ENCODE data around the gene HCAR1. TPM values are rescaled to one million over a fixed set of nuclear protein-coding genes. Genes with fewer than 3 reads are reported as not detected.

The HCAR1 gene
- polyA plus RNA-seq, 1 donor (not counting 4 experiments of a cell fraction or from before 2014, with no cell fraction given) = 0.07 TPM

DNA sequence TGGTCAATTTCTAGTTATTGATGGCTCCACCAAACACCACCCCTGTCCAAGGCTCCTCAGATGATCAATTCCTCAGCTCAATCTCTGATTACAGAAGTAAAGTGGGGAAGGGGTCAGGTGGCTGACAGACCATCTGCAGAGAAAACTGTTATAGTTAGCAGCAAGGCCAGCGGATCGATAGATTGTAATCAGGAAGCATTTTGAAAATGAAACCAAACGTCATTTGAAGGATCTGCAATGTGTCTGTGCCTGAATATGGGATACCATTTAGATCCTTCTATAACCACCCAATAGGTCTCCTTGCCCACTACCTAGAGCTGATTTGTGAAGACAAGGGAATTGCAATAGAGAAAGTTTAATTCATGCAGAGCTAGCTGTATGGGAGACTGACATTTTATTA is 39.1 kb downstream of the HCAR1 start:
- FAIRE-seq (no peak), DNase-seq (ENCODE audit: low read depth, low spot score) (no peak)
- dilution Hi-C loops (cut with MboI; ENCODE audit: extremely low pct_ligation_motif_present, low sequenced_read_pairs) = no loop called here
- H3K4me1 ChIP-seq (ENCODE audit: control insufficient read depth, extremely low read depth, insufficient read depth, low read length) = no peaks in the 10 kb centered on the region
- H3K36me3 ChIP-seq (ENCODE audit: control insufficient read depth in 2 of 2, extremely low read depth in 1 of 2, insufficient read depth in 2 of 2, low read length in 2 of 2) = no peaks in the 10 kb centered on the region
- H3K27ac ChIP-seq (ENCODE audit: control insufficient read depth, insufficient read depth, low read length) = no peak overlapping the region
- no peaks in the 10 kb centered on the region for H3K27me3 ChIP-seq (ENCODE audit: control insufficient read depth, extremely low read depth, insufficient read depth, low read length)
- H3K9me1 ChIP-seq (ENCODE audit: control insufficient read depth, extremely low read depth, insufficient read depth, low read length) = no peaks in the 10 kb centered on the region
- no peaks in the 10 kb centered on the region for H3K79me2 ChIP-seq (ENCODE audit: control insufficient read depth, insufficient read depth, low read length)
- TF ChIP-seq EZH2 (IDR thresholded peaks at IDR 0.05; ENCODE audit: low read length) = no peak
- no peak overlapping the region for H3K4me3 ChIP-seq (ENCODE audit: control insufficient read depth in 2 of 3, extremely low read depth in 1 of 3, insufficient read depth in 2 of 3, low read depth in 1 of 3, low read length in 3 of 3)
- no peaks in the 10 kb centered on the region for H4K20me1 ChIP-seq (ENCODE audit: control insufficient read depth, extremely low read depth, insufficient read depth, low read length)
- H3K9ac ChIP-seq (ENCODE audit: control insufficient read depth, extremely low read depth, insufficient read depth, low read length) = no peak overlapping the region
- no peak overlapping the region for H2AFZ ChIP-seq (ENCODE audit: control insufficient read depth, low read length)
- no peak overlapping the region for H3K4me2 ChIP-seq (ENCODE audit: control insufficient read depth, extremely low read depth, insufficient read depth, low read depth, low read length)
- no peaks in the 10 kb centered on the region for H3K9me3 ChIP-seq (ENCODE audit: control insufficient read depth, low read depth, low read length)

DNA sequence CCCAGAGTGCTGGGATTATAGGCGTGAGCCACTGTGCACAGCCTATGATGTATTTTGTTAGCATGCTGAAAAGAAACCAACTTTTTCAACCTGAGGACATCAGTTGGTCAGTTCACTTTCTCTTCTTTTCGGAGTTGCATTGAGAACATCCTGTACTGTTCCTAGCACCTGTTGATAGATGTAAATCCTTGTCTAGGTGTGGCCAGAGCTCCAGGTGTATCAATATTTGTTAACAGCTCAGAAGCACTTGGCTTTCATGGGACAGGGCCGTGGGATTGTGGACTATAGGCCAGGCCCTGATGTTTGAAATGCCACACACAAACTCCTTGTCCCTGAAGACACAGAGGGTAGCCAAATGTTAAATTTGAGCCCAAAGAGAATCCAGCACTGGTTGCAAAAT is 42.4 kb downstream of the HCAR1 start:
- TF ChIP-seq, protein P1, sequence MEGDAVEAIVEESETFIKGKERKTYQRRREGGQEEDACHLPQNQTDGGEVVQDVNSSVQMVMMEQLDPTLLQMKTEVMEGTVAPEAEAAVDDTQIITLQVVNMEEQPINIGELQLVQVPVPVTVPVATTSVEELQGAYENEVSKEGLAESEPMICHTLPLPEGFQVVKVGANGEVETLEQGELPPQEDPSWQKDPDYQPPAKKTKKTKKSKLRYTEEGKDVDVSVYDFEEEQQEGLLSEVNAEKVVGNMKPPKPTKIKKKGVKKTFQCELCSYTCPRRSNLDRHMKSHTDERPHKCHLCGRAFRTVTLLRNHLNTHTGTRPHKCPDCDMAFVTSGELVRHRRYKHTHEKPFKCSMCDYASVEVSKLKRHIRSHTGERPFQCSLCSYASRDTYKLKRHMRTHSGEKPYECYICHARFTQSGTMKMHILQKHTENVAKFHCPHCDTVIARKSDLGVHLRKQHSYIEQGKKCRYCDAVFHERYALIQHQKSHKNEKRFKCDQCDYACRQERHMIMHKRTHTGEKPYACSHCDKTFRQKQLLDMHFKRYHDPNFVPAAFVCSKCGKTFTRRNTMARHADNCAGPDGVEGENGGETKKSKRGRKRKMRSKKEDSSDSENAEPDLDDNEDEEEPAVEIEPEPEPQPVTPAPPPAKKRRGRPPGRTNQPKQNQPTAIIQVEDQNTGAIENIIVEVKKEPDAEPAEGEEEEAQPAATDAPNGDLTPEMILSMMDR (optimal IDR thresholded peaks at IDR 0.05 in 1 of 3, IDR thresholded peaks at IDR 0.05 in 1 of 3, conservative IDR thresholded peaks at IDR 0.05 in 1 of 3; ENCODE audit: extremely low read depth in 1 of 3, insufficient read depth in 2 of 3, low read length in 3 of 3) = no peak
- no peak for TF ChIP-seq EZH2 (IDR thresholded peaks at IDR 0.05; ENCODE audit: low read length)
- dilution Hi-C loops (cut with MboI; ENCODE audit: extremely low pct_ligation_motif_present, low sequenced_read_pairs) = no loop called here

DNA sequence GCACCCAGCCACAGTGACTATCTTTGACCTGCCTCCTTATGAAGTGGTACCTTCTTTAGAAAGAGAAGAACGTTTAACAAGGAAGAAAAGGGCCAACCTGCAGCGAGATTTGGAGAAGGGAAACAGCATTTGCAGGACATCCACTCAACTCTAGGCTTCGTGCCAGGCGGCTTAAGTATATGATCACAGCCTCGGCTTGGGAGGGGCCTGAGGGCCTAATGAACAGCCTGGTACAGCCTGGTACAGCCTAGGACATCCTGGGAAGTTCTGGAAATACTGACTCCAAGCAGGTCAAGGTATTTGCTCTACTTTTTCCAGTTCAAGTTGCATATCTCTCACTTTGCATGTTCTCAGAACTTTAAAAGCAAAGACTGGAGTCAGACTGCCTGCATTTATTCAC is 43.6 kb downstream of the HCAR1 start:
- DNase-seq (ENCODE audit: low read depth, low spot score) = no peak
- H3K27me3 ChIP-seq (ENCODE audit: control insufficient read depth, extremely low read depth, insufficient read depth, low read length) = no peaks in the 10 kb centered on the region
- dilution Hi-C loops (cut with MboI; ENCODE audit: extremely low pct_ligation_motif_present, low sequenced_read_pairs) = no loop called here

More for the DNA sequence above, 42.4 kb downstream of the HCAR1 start:
- Histone ChIP-seq H3K36me3 (ENCODE audit: control insufficient read depth in 2 of 2, extremely low read depth in 1 of 2, insufficient read depth in 2 of 2, low read length in 2 of 2) (no peaks in the 10 kb centered on the region), H3K27me3 (ENCODE audit: control insufficient read depth, extremely low read depth, insufficient read depth, low read length) (no peaks in the 10 kb centered on the region), H3K9ac (ENCODE audit: control insufficient read depth, extremely low read depth, insufficient read depth, low read length) (no peak overlapping the region), H3K4me2 (ENCODE audit: control insufficient read depth, extremely low read depth, insufficient read depth, low read depth, low read length) (no peak overlapping the region), H3K4me1 (ENCODE audit: control insufficient read depth, extremely low read depth, insufficient read depth, low read length) (no peaks in the 10 kb centered on the region), H3K27ac (ENCODE audit: control insufficient read depth, insufficient read depth, low read length) (no peak overlapping the region), H3K4me3 (ENCODE audit: control insufficient read depth in 2 of 3, extremely low read depth in 1 of 3, insufficient read depth in 2 of 3, low read depth in 1 of 3, low read length in 3 of 3) (no peak overlapping the region), H3K9me3 (ENCODE audit: control insufficient read depth, low read depth, low read length) (no peaks in the 10 kb centered on the region), H3K9me1 (ENCODE audit: control insufficient read depth, extremely low read depth, insufficient read depth, low read length) (no peaks in the 10 kb centered on the region), H3K79me2 (ENCODE audit: control insufficient read depth, insufficient read depth, low read length) (no peaks in the 10 kb centered on the region), H4K20me1 (ENCODE audit: control insufficient read depth, extremely low read depth, insufficient read depth, low read length) (no peaks in the 10 kb centered on the region), H2AFZ (ENCODE audit: control insufficient read depth, low read length) (no peak overlapping the region)
- FAIRE-seq (no peak), DNase-seq (ENCODE audit: low read depth, low spot score) (no peak)

More for the DNA sequence above, 43.6 kb downstream of the HCAR1 start:
- no peak for FAIRE-seq
- Histone ChIP-seq H3K4me2 (ENCODE audit: control insufficient read depth, extremely low read depth, insufficient read depth, low read depth, low read length) (no peak overlapping the region), H3K79me2 (ENCODE audit: control insufficient read depth, insufficient read depth, low read length) (no peaks in the 10 kb centered on the region), H3K4me1 (ENCODE audit: control insufficient read depth, extremely low read depth, insufficient read depth, low read length) (no peaks in the 10 kb centered on the region), H3K9ac (ENCODE audit: control insufficient read depth, extremely low read depth, insufficient read depth, low read length) (no peak overlapping the region), H3K9me1 (ENCODE audit: control insufficient read depth, extremely low read depth, insufficient read depth, low read length) (no peaks in the 10 kb centered on the region), H2AFZ (ENCODE audit: control insufficient read depth, low read length) (no peak overlapping the region), H3K36me3 (ENCODE audit: control insufficient read depth in 2 of 2, extremely low read depth in 1 of 2, insufficient read depth in 2 of 2, low read length in 2 of 2) (no peaks in the 10 kb centered on the region), H3K9me3 (ENCODE audit: control insufficient read depth, low read depth, low read length) (no peaks in the 10 kb centered on the region), H4K20me1 (ENCODE audit: control insufficient read depth, extremely low read depth, insufficient read depth, low read length) (no peaks in the 10 kb centered on the region), H3K4me3 (ENCODE audit: control insufficient read depth in 2 of 3, extremely low read depth in 1 of 3, insufficient read depth in 2 of 3, low read depth in 1 of 3, low read length in 3 of 3) (no peak overlapping the region), H3K27ac (ENCODE audit: control insufficient read depth, insufficient read depth, low read length) (no peak overlapping the region)
- no peak for TF ChIP-seq EZH2 (IDR thresholded peaks at IDR 0.05; ENCODE audit: low read length)
- TF ChIP-seq, protein P1 (optimal IDR thresholded peaks at IDR 0.05 in 1 of 3, IDR thresholded peaks at IDR 0.05 in 1 of 3, conservative IDR thresholded peaks at IDR 0.05 in 1 of 3; ENCODE audit: extremely low read depth in 1 of 3, insufficient read depth in 2 of 3, low read length in 3 of 3) = no peak
